GM12878 (cell line): ENCODE results near the gene EEIG2. TPM values are rescaled to one million over a fixed set of nuclear protein-coding genes. Genes with fewer than 3 reads are reported as not detected.

Experiments
- ATAC-seq: fragments of 200-7000 bp; cut with Tn5 transposase; 3 replicates; pipeline ENCODE4 v1.9.1; 2020; ENCODE audit warnings: mild to moderate bottlenecking, moderate library complexity
- BruUV-seq: library from RNA; stranded (reverse); fragments of 400-500 nt; replicated peaks from 2 replicates; lab custom pipeline; 2021; lab: Mats Ljungman, UMichigan
- CTCF ChIA-PET: fragments of 300-600 bp; sonication (Branson Sonifier 250); formaldehyde crosslinking; extraction: SDS; loops from one replicate; lab custom pipeline; 2021; ENCODE audit warnings: inconsistent platforms; lab: Yijun Ruan, JAX
- POLR2A ChIA-PET: fragments of 350-600 bp; formaldehyde crosslinking; extraction: SDS; loops from one replicate; lab custom pipeline; 2021; ENCODE audit warnings: inconsistent platforms; lab: Charles Lee
- RAD21 ChIA-PET: fragments of 300-600 bp; sonication (Branson Sonifier 250); formaldehyde crosslinking; loops from one replicate; lab custom pipeline; 2023; ENCODE audit warnings: antibody characterized with exemption; ENCODE audit not compliant: unreplicated experiment; lab: Charles Lee
- SMC1A ChIA-PET: fragments of 300-600 bp; sonication (Branson Sonifier 250); formaldehyde crosslinking; loops from one replicate; lab custom pipeline; 2023; ENCODE audit not compliant: unreplicated experiment, uncharacterized antibody; lab: Charles Lee
- DNase-seq: peaks from one replicate; pipeline ENCODE4 v3.0.0-alpha.2; 2011; ENCODE audit warnings: low read depth, low spot score
- FAIRE-seq: peaks from 3 replicates; lab custom pipeline; 2011; peaks lifted over from hg19 to GRCh38; lab: Jason Lieb, UNC
- H2AFZ ChIP-seq: 2 replicates; pipeline ENCODE4 v1.6.0; 2011; ENCODE audit warnings: low read depth, low read length, control low read depth; ENCODE audit not compliant: control insufficient read depth
- H3K27ac ChIP-seq: 2 replicates; pipeline ENCODE4 v1.5.1; 2011; ENCODE audit warnings: control low read depth; ENCODE audit not compliant: control insufficient read depth, insufficient read depth
- H3K27me3 ChIP-seq, 2 experiments: replicated peaks in 1 of 2; 2 replicates each; pipeline versions ENCODE4 v1.6.0 to v1.6.1; 2011; ENCODE audit warnings: low read length in 1 of 2; ENCODE audit not compliant: control insufficient read depth in 2 of 2, insufficient read depth in 2 of 2
- H3K36me3 ChIP-seq, 2 experiments: 2 replicates each; pipeline ENCODE4 v1.5.1; 2011; ENCODE audit warnings: low read length in 1 of 2; ENCODE audit not compliant: control insufficient read depth in 2 of 2, insufficient read depth in 2 of 2
- H3K4me1 ChIP-seq: 2 replicates; pipeline ENCODE4 v1.6.1; 2011; ENCODE audit warnings: mild to moderate bottlenecking, low read length, moderate library complexity, mixed read lengths; ENCODE audit not compliant: control insufficient read depth, insufficient read depth
- H3K4me2 ChIP-seq: 2 replicates; pipeline ENCODE4 v1.6.0; 2011; ENCODE audit warnings: control low read depth; ENCODE audit not compliant: control insufficient read depth, insufficient read depth
- H3K4me3 ChIP-seq: fragments of 200-600 bp; sonication (generic); 2 replicates; pipeline ENCODE4 v1.5.1; 2016
- H3K79me2 ChIP-seq: 2 replicates; pipeline ENCODE4 v1.6.0; 2011; ENCODE audit warnings: low read length; ENCODE audit not compliant: control insufficient read depth, insufficient read depth
- H3K9ac ChIP-seq: 2 replicates; pipeline ENCODE4 v1.8.0; 2011; ENCODE audit warnings: low read length, control low read depth, mixed read lengths; ENCODE audit not compliant: control insufficient read depth, insufficient read depth
- H3K9me3 ChIP-seq: replicated peaks from 3 replicates; pipeline ENCODE4 v1.5.1; 2011; ENCODE audit warnings: mild to moderate bottlenecking, low read length; ENCODE audit not compliant: control insufficient read depth, insufficient read depth
- H4K20me1 ChIP-seq: 2 replicates; pipeline ENCODE4 v1.6.0; 2011; ENCODE audit not compliant: control insufficient read depth, insufficient read depth
- BMI1 ChIP-seq: fragments of 450-650 bp; IDR thresholded peaks from 2 replicates; pipeline ENCODE4 v1.6.1; 2016; ENCODE audit warnings: mild to moderate bottlenecking, moderate library complexity, borderline replicate concordance
- GABPA ChIP-seq: IDR thresholded peaks from 2 replicates; pipeline ENCODE4 v1.6.1; 2014; ENCODE audit warnings: antibody characterized with exemption, low read depth, mild to moderate bottlenecking, inconsistent platforms
- HDAC6 ChIP-seq: fragments of 200-600 bp; sonication (generic); IDR thresholded peaks from one replicate; pipeline ENCODE4 v1.8.0; 2017; ENCODE audit warnings: antibody characterized with exemption; ENCODE audit not compliant: unreplicated experiment
- LARP7 ChIP-seq: fragments of 450-650 bp; IDR thresholded peaks from 2 replicates; pipeline ENCODE4 v1.6.1; 2017; ENCODE audit warnings: mild to moderate bottlenecking
- MEF2B ChIP-seq: fragments of 450-650 bp; IDR thresholded peaks from 2 replicates; pipeline ENCODE4 v1.6.1; 2018; ENCODE audit warnings: mild to moderate bottlenecking, moderate library complexity; ENCODE audit not compliant: partially characterized antibody, poor library complexity, severe bottlenecking
- NR2C2 ChIP-seq: IDR thresholded peaks from 2 replicates; pipeline ENCODE4 v1.6.1; 2011; ENCODE audit warnings: borderline replicate concordance, low read depth; ENCODE audit not compliant: control insufficient read depth, insufficient read length
- NRF1 ChIP-seq: conservative IDR thresholded peaks from 2 replicates; pipeline ENCODE4 v1.6.1; 2011; ENCODE audit warnings: mild to moderate bottlenecking, low read depth, low read length, improper control_type of control experiment
- POLR2AphosphoS5 ChIP-seq: IDR thresholded peaks from 2 replicates; pipeline ENCODE4 v1.6.1; 2011; ENCODE audit warnings: mild to moderate bottlenecking, low read length, inconsistent platforms
- RB1 ChIP-seq: fragments of 450-650 bp; formaldehyde crosslinking; IDR thresholded peaks from 2 replicates; pipeline ENCODE4 v1.6.1; 2017; ENCODE audit warnings: mild to moderate bottlenecking, borderline replicate concordance
- SMAD5 ChIP-seq: IDR thresholded peaks from 2 replicates; pipeline ENCODE4 v1.6.1; 2016; ENCODE audit warnings: antibody characterized with exemption, low read depth
- SMC3 ChIP-seq: IDR thresholded peaks from 2 replicates; pipeline ENCODE4 v1.6.1; 2011; ENCODE audit warnings: low read length, improper control_type of control experiment, borderline replicate concordance
- SUPT20H ChIP-seq: IDR thresholded peaks from 2 replicates; pipeline ENCODE4 v1.6.1; 2011; ENCODE audit warnings: low read depth, mild to moderate bottlenecking, low read length, moderate library complexity, borderline replicate concordance; ENCODE audit not compliant: control insufficient read depth
- TAF1 ChIP-seq: IDR thresholded peaks from 2 replicates; pipeline ENCODE4 v1.6.1; 2011; ENCODE audit warnings: mild to moderate bottlenecking, low read depth, low read length, borderline replicate concordance
- ZNF24 ChIP-seq: fragments of 450-650 bp; IDR thresholded peaks from 2 replicates; pipeline ENCODE4 v1.6.1; 2017; ENCODE audit warnings: antibody characterized with exemption, mild to moderate bottlenecking
- WGBS: methylation state at CpG from one replicate; pipeline ENCODE4 v1.1.6; 2016; ENCODE audit warnings: low lambda C conversion rate; ENCODE audit not compliant: insufficient replicate concordance, insufficient coverage; ENCODE audit errors: missing lambda C conversion rate; 5-methylcytosine and 5-hydroxymethylcytosine counted together
- in situ Hi-C: fragments of 300-500 bp; cut with MboI; formaldehyde crosslinking; loops from 9 replicates; pipeline ENCODE4 v1.14.3; 2018; ENCODE audit warnings: mixed read lengths
- intact Hi-C: fragments of 100-400 bp; cut with micrococcal nuclease; formaldehyde crosslinking; loops from one replicate; pipeline ENCODE4 v1.14.2; 2022; ENCODE audit not compliant: unreplicated experiment
- polyA plus RNA-seq, 11 experiments: library from polyadenylated mRNA; depleted of rRNA in 4 of 11; unstranded in 6 of 11; stranded (reverse) in 5 of 11; fragments of >200 nt; fragmentation: Nextera tagmentation in 4 of 11; fragmentation: Illumina TruSeq in 1 of 11; extraction: Ambion mirVana in 4 of 11; extraction: Trizol in 1 of 11; gene quantifications; 1 replicate in 1 of 11; 2 replicates in 10 of 11; pipeline versions ENCODE4 v1.2.1 to v1.2.3, GENCODE V29; 2011 to 2016; ENCODE audit warnings: inconsistent platforms in 2 of 11, missing spikeins in 2 of 11, low read depth in 1 of 11
- total RNA-seq, 4 experiments: library from RNA; depleted of rRNA in 3 of 4; stranded (reverse); fragments of >200 nt in 3 of 4; fragmentation: Illumina TruSeq in 1 of 4; extraction: Trizol in 1 of 4; gene quantifications; 2 replicates each; pipeline versions ENCODE4 v1.2.1 to v1.2.3, GENCODE V29; 2013 to 2021
- TF ChIP-seq, protein P1 (sequence below): IDR thresholded peaks from 2 replicates; pipeline ENCODE4 v1.6.1; 2011; ENCODE audit warnings: low read depth, low read length, improper control_type of control experiment, borderline replicate concordance

The EEIG2 gene
- total and polyA plus RNA-seq, 10 of the 15 experiments (the other 5 are each of a cell fraction or from before 2014, with no cell fraction given): 1.4 to 17.2 (median 9.8) TPM

DNA sequence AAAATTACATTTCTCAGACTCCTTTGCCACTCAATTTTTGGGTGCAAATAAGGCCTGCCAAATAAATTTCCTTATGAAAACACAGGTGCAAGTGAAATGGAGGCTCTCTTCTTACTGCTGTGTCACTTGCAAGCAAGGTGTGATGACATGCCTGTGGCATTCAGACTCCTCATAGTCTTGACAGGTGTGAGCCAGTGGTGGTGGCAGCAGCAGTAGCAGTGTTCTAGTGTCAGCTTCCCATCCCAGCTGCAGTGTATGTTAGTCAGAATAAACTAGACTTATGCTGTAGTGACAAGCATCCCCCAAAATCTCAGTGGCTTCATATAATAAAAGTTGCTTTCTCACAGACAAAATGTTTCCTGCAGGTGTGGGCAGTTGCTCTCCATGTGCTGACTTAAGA, 3.8 kb upstream of the EEIG2 start (continued):
- TF ChIP-seq POLR2AphosphoS5 (no peak), SUPT20H (no peak), TAF1 (no peak), RB1 (no peak), NRF1 (no peak), SMAD5 (no peak)

DNA sequence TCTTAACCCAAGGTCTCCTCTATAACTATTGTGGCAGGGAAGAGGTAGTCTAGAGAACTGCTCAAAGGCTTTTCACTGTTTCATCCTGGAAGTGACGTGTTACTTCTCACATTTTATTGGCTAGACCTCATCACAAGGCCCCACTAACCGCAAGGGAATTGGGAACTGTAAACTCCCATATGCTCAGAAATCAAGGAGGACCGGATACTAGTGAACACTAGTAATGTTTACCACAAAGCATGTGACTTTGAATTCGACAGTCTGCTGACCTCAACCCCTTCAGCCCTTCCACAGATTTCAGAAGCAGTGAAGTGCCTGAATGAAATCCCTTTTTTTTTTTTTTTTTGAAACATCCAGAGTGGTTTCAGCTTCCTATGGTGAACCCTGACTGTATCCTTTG, 3.4 kb upstream of the EEIG2 start:
- no peak overlapping the region for H3K27ac ChIP-seq
- peak overlapping the region; percentile 21; the same call in 1 of the 2 replicates for H2AFZ ChIP-seq
- H3K79me2 ChIP-seq: no peaks in the 10 kb centered on the region; the same call in none of the 2 replicates

More for the DNA sequence above, 3.4 kb upstream of the EEIG2 start:
- Histone ChIP-seq H3K9me3 (no peaks in the 10 kb centered on the region), H3K4me2 (0 out of 2 replicates have a peak overlapping the region, but pooled peaks have one; percentile 30), H3K36me3 (no peaks in the 10 kb centered on the region), H4K20me1 (no peaks in the 10 kb centered on the region), H3K27me3 (no peaks in the 10 kb centered on the region), H3K9ac (no peak overlapping the region), H3K4me3 (no peak overlapping the region), H3K4me1 (peaks cover 33% of the 10 kb centered on the region)
- DNase-seq (no peak), FAIRE-seq (no peak), ATAC-seq (no peak)
- intact Hi-C loops (loop anchor here (5.0 kb wide), 2 partner anchors 106 to 779 kb away; partner anchors contain the start of gene HENMT1), in situ Hi-C loops (no loop called here)
- WGBS: 59% methylated on average over 4 of the region's 4 CpGs
- SMC1A ChIA-PET: interaction anchor here (1.3 kb wide), 1 partner anchor 44 kb away, joined by 7 read pairs; no protein-coding TSS in a partner anchor
- TF ChIP-seq BMI1: no peak
- TF ChIP-seq, protein P1, sequence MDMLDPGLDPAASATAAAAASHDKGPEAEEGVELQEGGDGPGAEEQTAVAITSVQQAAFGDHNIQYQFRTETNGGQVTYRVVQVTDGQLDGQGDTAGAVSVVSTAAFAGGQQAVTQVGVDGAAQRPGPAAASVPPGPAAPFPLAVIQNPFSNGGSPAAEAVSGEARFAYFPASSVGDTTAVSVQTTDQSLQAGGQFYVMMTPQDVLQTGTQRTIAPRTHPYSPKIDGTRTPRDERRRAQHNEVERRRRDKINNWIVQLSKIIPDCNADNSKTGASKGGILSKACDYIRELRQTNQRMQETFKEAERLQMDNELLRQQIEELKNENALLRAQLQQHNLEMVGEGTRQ: no peak
- TF ChIP-seq NR2C2: no peak
- TF ChIP-seq ZNF24: no peak
- no peak for TF ChIP-seq HDAC6
- no peak for TF ChIP-seq SMC3
- TF ChIP-seq MEF2B: no peak
- no peak for TF ChIP-seq LARP7
- no peak for TF ChIP-seq GABPA
- RAD21 ChIA-PET: interaction anchor here (0.8 to 1.2 kb wide), 2 partner anchors 24 to 44 kb away, joined by 3 read pairs; no protein-coding TSS in a partner anchor
- no TSS peak for BruUV-seq
- CTCF ChIA-PET: interaction anchor here (1.8 kb wide), 1 partner anchor 44 kb away, joined by 5 read pairs; no protein-coding TSS in a partner anchor
- POLR2A ChIA-PET: interaction anchor here (0.6 to 0.9 kb wide), 2 partner anchors 136 to 544 kb away, joined by 3 read pairs; partner anchors contain the start of gene PRPF38B
